GM23338 (cell line): ENCODE results near the gene CELA2B. TPM values are rescaled to one million over a fixed set of nuclear protein-coding genes. Genes with fewer than 3 reads are reported as not detected.
"Not testable (repeated sequence)": the region's sequence is repeated elsewhere in the genome, so short reads cannot be mapped to it uniquely, and the experiment has no call there.

Experiments used
- ATAC-seq: fragments of 200-7000 bp; cut with Tn5 transposase; 3 replicates; pipeline ENCODE4 v1.9.1; 2020
- DNase-seq: peaks from one replicate; pipeline ENCODE4 v3.0.0-alpha.2; 2015; ENCODE audit warnings: low spot score
- H2AFZ ChIP-seq: fragments of 200-600 bp; sonication (generic); 2 replicates; pipeline ENCODE4 v1.8.0; 2016; ENCODE audit warnings: antibody characterized with exemption, mild to moderate bottlenecking, moderate library complexity
- H3F3A ChIP-seq: fragments of 200-600 bp; sonication (generic); replicated peaks from 2 replicates; pipeline ENCODE4 v1.8.0; 2017; ENCODE audit warnings: antibody characterized with exemption, mixed run types, low read depth
- H3K27ac ChIP-seq: fragments of 200-600 bp; sonication (generic); 2 replicates; pipeline ENCODE4 v1.6.1; 2016; ENCODE audit warnings: low read depth
- H3K27me3 ChIP-seq: fragments of 200-600 bp; sonication (generic); 2 replicates; pipeline ENCODE4 v1.8.0; 2016; ENCODE audit warnings: mild to moderate bottlenecking, mixed run types, moderate library complexity; ENCODE audit not compliant: insufficient read depth
- H3K36me3 ChIP-seq: fragments of 200-600 bp; sonication (generic); 2 replicates; pipeline ENCODE4 v1.8.0; 2016; ENCODE audit warnings: mild to moderate bottlenecking; ENCODE audit not compliant: insufficient read depth
- H3K4me1 ChIP-seq: fragments of 200-600 bp; sonication (generic); 2 replicates; pipeline ENCODE4 v1.8.0; 2016; ENCODE audit warnings: mild to moderate bottlenecking, moderate library complexity; ENCODE audit not compliant: insufficient read depth
- H3K4me2 ChIP-seq: fragments of 200-600 bp; sonication (generic); 2 replicates; pipeline ENCODE4 v1.7.1; 2017; ENCODE audit warnings: mixed run types
- H3K4me3 ChIP-seq: fragments of 200-600 bp; sonication (generic); 2 replicates; pipeline ENCODE4 v1.6.1; 2016; ENCODE audit warnings: mixed run types
- H3K79me2 ChIP-seq: fragments of 200-600 bp; sonication (generic); replicated peaks from 2 replicates; pipeline ENCODE4 v1.8.0; 2017; ENCODE audit warnings: mild to moderate bottlenecking; ENCODE audit not compliant: insufficient read depth
- H3K9me2 ChIP-seq: fragments of 200-600 bp; sonication (generic); 2 replicates; pipeline ENCODE4 v1.8.0; 2017; ENCODE audit not compliant: insufficient read depth
- H4K20me1 ChIP-seq: fragments of 200-600 bp; sonication (generic); replicated peaks from 2 replicates; pipeline ENCODE4 v1.8.0; 2017; ENCODE audit warnings: mild to moderate bottlenecking; ENCODE audit not compliant: insufficient read depth
- H3K27ac Mint-ChIP-seq: 2 replicates; pipeline ENCODE4 v1.8.0; 2020; ENCODE audit warnings: inconsistent platforms, mild to moderate bottlenecking, moderate library complexity, mixed read lengths
- H3K27me3 Mint-ChIP-seq: 3 replicates; pipeline ENCODE4 v1.8.0; 2022; ENCODE audit warnings: low read depth, mild to moderate bottlenecking, moderate library complexity, mixed read lengths, inconsistent platforms; ENCODE audit not compliant: insufficient read depth, poor library complexity
- H3K36me3 Mint-ChIP-seq: 3 replicates; pipeline ENCODE4 v1.8.0; 2021; ENCODE audit warnings: low read depth, mild to moderate bottlenecking, inconsistent platforms, moderate library complexity, mixed read lengths
- H3K4me1 Mint-ChIP-seq: 3 replicates; pipeline ENCODE4 v1.8.0; 2020; ENCODE audit warnings: mild to moderate bottlenecking, inconsistent platforms, mixed read lengths
- H3K4me3 Mint-ChIP-seq: 3 replicates; pipeline ENCODE4 v1.8.0; 2021; ENCODE audit warnings: moderate library complexity, mild to moderate bottlenecking, inconsistent platforms, mixed read lengths
- H3K9me3 Mint-ChIP-seq: 3 replicates; pipeline ENCODE4 v1.8.0; 2020; ENCODE audit warnings: moderate library complexity, mild to moderate bottlenecking, inconsistent platforms, mixed read lengths
- ETS1 ChIP-seq: IDR thresholded peaks from 2 replicates; pipeline ENCODE4 v1.6.1; 2016; ENCODE audit warnings: antibody characterized with exemption
- EZH2 ChIP-seq: fragments of 200-600 bp; sonication (generic); IDR thresholded peaks from one replicate; pipeline ENCODE4 v1.8.0; 2017; ENCODE audit warnings: antibody characterized with exemption, mild to moderate bottlenecking, low read depth; ENCODE audit not compliant: unreplicated experiment
- EZH2phosphoT487 ChIP-seq: fragments of 200-600 bp; sonication (generic); IDR thresholded peaks from one replicate; pipeline ENCODE4 v1.8.1; 2018; ENCODE audit warnings: antibody characterized with exemption; ENCODE audit not compliant: unreplicated experiment
- JUNB ChIP-seq: IDR thresholded peaks from one replicate; pipeline ENCODE4 v1.6.1; 2016; ENCODE audit warnings: antibody characterized with exemption; ENCODE audit not compliant: unreplicated experiment
- NANOG ChIP-seq: IDR thresholded peaks from 2 replicates; pipeline ENCODE4 v1.6.1; 2016; ENCODE audit warnings: antibody characterized with exemption, borderline replicate concordance
- POLR2AphosphoS5 ChIP-seq: IDR thresholded peaks from 2 replicates; pipeline ENCODE4 v1.6.1; 2016; ENCODE audit warnings: antibody characterized with exemption, low read depth
- REST ChIP-seq: IDR thresholded peaks from one replicate; pipeline ENCODE4 v1.6.1; 2018; ENCODE audit warnings: antibody characterized with exemption; ENCODE audit not compliant: unreplicated experiment
- STAT1 ChIP-seq: IDR thresholded peaks from one replicate; pipeline ENCODE4 v1.6.1; 2016; ENCODE audit warnings: antibody characterized with exemption; ENCODE audit not compliant: unreplicated experiment
- ZNF114 ChIP-seq: fragments of 250-450 bp; sonication (Bioruptor Pico); IDR thresholded peaks from 2 replicates; pipeline ENCODE4 v1.5.0; 2020; ENCODE audit warnings: mild to moderate bottlenecking, moderate library complexity
- ZNF331 ChIP-seq: fragments of 250-450 bp; sonication (Bioruptor Pico); IDR thresholded peaks from 2 replicates; pipeline ENCODE4 v1.5.0; 2020; ENCODE audit warnings: low read depth, mild to moderate bottlenecking, moderate library complexity
- ZNF462 ChIP-seq: fragments of 250-450 bp; sonication (Bioruptor Pico); IDR thresholded peaks from 2 replicates; pipeline ENCODE4 v1.5.0; 2020; ENCODE audit warnings: mild to moderate bottlenecking, moderate library complexity
- polyA plus RNA-seq: library from polyadenylated mRNA; unstranded; fragments of >200 nt; fragmentation: Nextera tagmentation; extraction: Ambion mirVana; gene quantifications from 2 replicates; pipeline ENCODE4 v1.2.1, GENCODE V29; 2016
- total RNA-seq: library from RNA; depleted of rRNA; stranded (reverse); fragments of >200 nt; shearing (Covaris generic); gene quantifications from 2 replicates; pipeline ENCODE4 v1.2.3, GENCODE V29; 2014

CELA2B gene
- total and polyA plus RNA-seq, 2 experiments from 2014 or later: not detected

GRCh38 chr1:15514557-15514956 lies 38.7 kb downstream of the CELA2B start:
- ATAC-seq, H3K4me3 Mint-ChIP-seq, H3K36me3 ChIP-seq, DNase-seq, H3K9me3 Mint-ChIP-seq, H3K79me2 ChIP-seq, H3K27ac ChIP-seq, H3K27ac Mint-ChIP-seq, H3K4me2 ChIP-seq, H3K9me2 ChIP-seq, H2AFZ ChIP-seq, H3K4me3 ChIP-seq, H3K27me3 ChIP-seq, H4K20me1 ChIP-seq, H3K27me3 Mint-ChIP-seq: not testable (repeated sequence)
- Histone ChIP-seq H3K4me1 (peaks cover 13% of the 10 kb centered on the region), H3F3A (peaks cover 11% of the 10 kb centered on the region; the same call in 1 of the 2 replicates)
- H3K4me1 Mint-ChIP-seq: peaks cover 22% of the 10 kb centered on the region
- H3K36me3 Mint-ChIP-seq: peaks cover 30% of the 10 kb centered on the region

- Histone ChIP-seq H3K4me2 (no peak overlapping the region), H3K27ac (no peak overlapping the region), H3K4me1 (peaks cover 7% of the 10 kb centered on the region), H3K4me3 (no peak overlapping the region), H3F3A (peaks cover 7% of the 10 kb centered on the region; the same call in 1 of the 2 replicates), H3K36me3 (no peaks in the 10 kb centered on the region), H4K20me1 (no peaks in the 10 kb centered on the region; the same call in none of the 2 replicates), H3K9me2 (no peaks in the 10 kb centered on the region), H2AFZ (no peak overlapping the region), H3K79me2 (peaks cover 8% of the 10 kb centered on the region; the same call in 1 of the 2 replicates), H3K27me3 (no peaks in the 10 kb centered on the region)
- Mint-ChIP-seq H3K4me1 (peaks cover 19% of the 10 kb centered on the region), H3K27ac (no peak overlapping the region), H3K36me3 (peaks cover 30% of the 10 kb centered on the region), H3K9me3 (no peaks in the 10 kb centered on the region), H3K27me3 (peaks cover 4% of the 10 kb centered on the region), H3K4me3 (no peak overlapping the region)
- DNase-seq (no peak), ATAC-seq (no peak)
- no peak for TF ChIP-seq NANOG
- no peak for TF ChIP-seq STAT1
- TF ChIP-seq JUNB: no peak
- TF ChIP-seq POLR2AphosphoS5: no peak
- TF ChIP-seq ZNF462 (CRISPR knock-in tag): no peak
- TF ChIP-seq EZH2: no peak
- TF ChIP-seq ZNF114 (CRISPR knock-in tag): no peak
- TF ChIP-seq ETS1: no peak
- no peak for TF ChIP-seq REST
- no peak for TF ChIP-seq ZNF331 (CRISPR knock-in tag)
- no peak for TF ChIP-seq EZH2phosphoT487
Observed at GRCh38 chr1:15515022-15515663, 39.2 kb downstream of the CELA2B start.
